Activated CD8-positive, alpha-beta T cell treated with anti-CD3 and anti-CD28 coated beads for 36 hours (primary cell): ENCODE measurements around the gene IL1RAPL2. TPM values are rescaled to one million over a fixed set of nuclear protein-coding genes. Genes with fewer than 3 reads are reported as not detected.

Experiments used
- ATAC-seq: fragments of 200-7000 bp; cut with Tn5 transposase; one replicate; pipeline ENCODE4 v1.10.0; 2021; ENCODE audit warnings: mild to moderate bottlenecking, moderate library complexity
- CTCF ChIA-PET: fragments of 350-600 bp; sonication (Branson Sonifier 250); formaldehyde crosslinking; loops from one replicate; lab custom pipeline; 2021; ENCODE audit warnings: antibody characterized with exemption; lab: Charles Lee
- POLR2A ChIA-PET: fragments of 350-600 bp; sonication (Branson Sonifier 250); formaldehyde crosslinking; loops from one replicate; lab custom pipeline; 2021; ENCODE audit warnings: antibody characterized with exemption; lab: Charles Lee
- DNase-seq: peaks from one replicate; pipeline ENCODE4 v3.0.0-alpha.2; 2020
- H3K27ac Mint-ChIP-seq: one replicate; pipeline ENCODE4 v1.8.0; 2021; ENCODE audit warnings: mild to moderate bottlenecking, mixed read lengths
- H3K27me3 Mint-ChIP-seq: one replicate; pipeline ENCODE4 v1.8.0; 2021; ENCODE audit warnings: mixed read lengths
- H3K36me3 Mint-ChIP-seq: one replicate; pipeline ENCODE4 v1.8.0; 2021; ENCODE audit warnings: low read depth, mixed read lengths
- H3K4me1 Mint-ChIP-seq: one replicate; pipeline ENCODE4 v1.8.0; 2021; ENCODE audit warnings: low read depth, mixed read lengths
- H3K4me3 Mint-ChIP-seq: one replicate; pipeline ENCODE4 v1.8.0; 2021; ENCODE audit warnings: mild to moderate bottlenecking, moderate library complexity, mixed read lengths
- H3K9me3 Mint-ChIP-seq: one replicate; pipeline ENCODE4 v1.8.0; 2021; ENCODE audit warnings: mixed read lengths
- CTCF ChIP-seq: fragments of 200-600 bp; IDR thresholded peaks from one replicate; pipeline ENCODE4 v1.8.0; 2022; ENCODE audit warnings: antibody characterized with exemption, mild to moderate bottlenecking
- intact Hi-C: fragments of 100-400 bp; cut with micrococcal nuclease; formaldehyde crosslinking; loops from one replicate; pipeline ENCODE4 v1.10.0; 2022
- total RNA-seq, 2 experiments: library from RNA; stranded (reverse); gene quantifications; one replicate each; pipeline ENCODE4 v1.2.3, GENCODE V29; 2021

Gene IL1RAPL2
- total RNA-seq, 2 experiments from 2014 or later, result not detected

GRCh38 chrX:105553118-105553517 lies 987.1 kb downstream of the IL1RAPL2 start:
- ChIA-PET CTCF (no interaction called here), POLR2A (no interaction called here)
- DNase-seq (no peak), ATAC-seq (no peak)
- no peak overlapping the region for H3K27ac Mint-ChIP-seq
- H3K27me3 Mint-ChIP-seq, result no peaks in the 10 kb centered on the region
- no peak overlapping the region for H3K4me3 Mint-ChIP-seq
- H3K9me3 Mint-ChIP-seq, result no peaks in the 10 kb centered on the region
- intact Hi-C loops, result no loop called here
- no peak for TF ChIP-seq CTCF
- H3K4me1 Mint-ChIP-seq, result no peaks in the 10 kb centered on the region
- H3K36me3 Mint-ChIP-seq, result no peaks in the 10 kb centered on the region

DNA sequence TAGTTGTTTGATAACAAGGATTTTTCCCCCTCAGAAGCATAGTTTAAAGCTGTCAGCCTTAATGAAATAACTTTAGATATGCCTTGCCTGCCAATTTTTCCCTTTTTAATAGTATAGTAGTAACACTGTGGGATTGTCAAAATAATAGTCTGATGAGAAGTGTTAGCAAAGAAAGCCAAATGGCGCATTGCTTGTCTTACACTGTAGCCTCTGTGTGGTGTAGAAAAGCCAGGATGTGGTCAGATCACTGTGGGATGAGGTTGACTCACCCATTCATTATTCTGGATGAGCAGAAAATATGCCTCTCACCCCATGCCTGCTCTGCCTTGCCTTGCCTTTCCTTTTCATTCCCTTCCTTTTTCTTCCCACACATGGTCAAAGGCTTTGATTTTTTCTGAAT lies 998.5 kb downstream of the IL1RAPL2 start:
- Mint-ChIP-seq H3K4me3 (no peak overlapping the region), H3K36me3 (no peaks in the 10 kb centered on the region), H3K27me3 (no peaks in the 10 kb centered on the region), H3K27ac (no peak overlapping the region), H3K9me3 (no peaks in the 10 kb centered on the region), H3K4me1 (no peaks in the 10 kb centered on the region)
- ChIA-PET POLR2A (no interaction called here), CTCF (no interaction called here)
- peak; percentile 1 for DNase-seq
- intact Hi-C loops, result no loop called here
- no peak for TF ChIP-seq CTCF
- no peak for ATAC-seq

DNA sequence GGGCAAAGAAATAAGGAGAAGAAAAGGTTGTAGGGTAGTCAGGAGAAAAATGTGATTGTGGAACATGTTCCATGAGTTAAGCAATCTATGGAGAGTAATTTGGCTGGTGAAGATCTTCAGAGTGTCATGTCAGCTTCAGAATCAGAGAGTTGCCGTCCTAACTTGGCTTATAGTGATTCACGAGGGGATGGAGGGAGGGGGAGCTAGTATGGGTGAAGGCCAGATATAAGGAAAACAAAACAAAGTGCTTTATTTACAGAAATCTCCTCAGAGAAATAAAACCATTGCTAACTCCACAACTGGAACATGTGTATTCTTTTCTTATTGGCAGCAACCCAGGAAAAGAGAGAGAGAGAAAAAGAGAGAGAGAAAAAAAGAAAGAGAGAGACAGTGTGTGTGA lies 999.9 kb downstream of the IL1RAPL2 start:
- ChIA-PET CTCF (no interaction called here), POLR2A (no interaction called here)
- intact Hi-C loops, result no loop called here
- Mint-ChIP-seq H3K27ac (no peak overlapping the region), H3K4me3 (no peak overlapping the region), H3K9me3 (no peaks in the 10 kb centered on the region), H3K36me3 (no peaks in the 10 kb centered on the region), H3K4me1 (no peaks in the 10 kb centered on the region), H3K27me3 (no peaks in the 10 kb centered on the region)
- DNase-seq (no peak), ATAC-seq (no peak)
- TF ChIP-seq CTCF, result no peak

- H3K27me3 Mint-ChIP-seq, result no peaks in the 10 kb centered on the region
- H3K36me3 Mint-ChIP-seq, result no peaks in the 10 kb centered on the region
- H3K4me3 Mint-ChIP-seq, result no peak overlapping the region
- DNase-seq (no peak), ATAC-seq (no peak)
- no peak overlapping the region for H3K27ac Mint-ChIP-seq
- no peaks in the 10 kb centered on the region for H3K4me1 Mint-ChIP-seq
- CTCF ChIA-PET, result no interaction called here
- TF ChIP-seq CTCF, result no peak
- no peaks in the 10 kb centered on the region for H3K9me3 Mint-ChIP-seq
- POLR2A ChIA-PET, result no interaction called here
- intact Hi-C loops, result no loop called here
These were observed 1001.1 kb downstream of the IL1RAPL2 start for GRCh38 chrX:105567082-105567481.

GRCh38 chrX:105608745-105609144 lies 1042.7 kb downstream of the IL1RAPL2 start:
- ChIA-PET CTCF (no interaction called here), POLR2A (no interaction called here)
- no peak overlapping the region for H3K27ac Mint-ChIP-seq
- no peak overlapping the region for H3K4me3 Mint-ChIP-seq
- intact Hi-C loops, result no loop called here
- TF ChIP-seq CTCF, result no peak
- no peaks in the 10 kb centered on the region for H3K36me3 Mint-ChIP-seq
- DNase-seq (no peak), ATAC-seq (no peak)
- H3K4me1 Mint-ChIP-seq, result no peaks in the 10 kb centered on the region
- no peaks in the 10 kb centered on the region for H3K9me3 Mint-ChIP-seq
- no peaks in the 10 kb centered on the region for H3K27me3 Mint-ChIP-seq
